Cardiac muscle cell (in vitro differentiated cells and primary cell): ENCODE data around the gene APOL3. TPM values are rescaled to one million over a fixed set of nuclear protein-coding genes. Genes with fewer than 3 reads are reported as not detected.

Experiments used
- DNase-seq, 2 donors: peaks; one replicate each; pipeline versions ENCODE4 v3.0.0 to v3.0.0-alpha.2; 2010 to 2017; ENCODE audit warnings: low read depth in 1 of 2, low spot score in 1 of 2
- H3K27ac ChIP-seq: fragments of 200-600 bp; sonication (generic); 2 replicates; pipeline ENCODE4 v1.5.1; 2016
- H3K27me3 ChIP-seq: fragments of 200-600 bp; sonication (generic); 2 replicates; pipeline ENCODE4 v1.6.0; 2016; ENCODE audit warnings: control low read depth
- H3K36me3 ChIP-seq: fragments of 200-600 bp; sonication (generic); 2 replicates; pipeline ENCODE4 v1.5.1; 2016; ENCODE audit warnings: control low read depth
- H3K4me1 ChIP-seq: fragments of 200-600 bp; sonication (generic); 2 replicates; pipeline ENCODE4 v1.8.1; 2017; ENCODE audit warnings: low read depth, mild to moderate bottlenecking, mixed run types
- H3K4me3 ChIP-seq: fragments of 200-600 bp; sonication (generic); 2 replicates; pipeline ENCODE4 v1.5.1; 2016; ENCODE audit warnings: mild to moderate bottlenecking
- H3K9me3 ChIP-seq: fragments of 200-600 bp; sonication (generic); 2 replicates; pipeline ENCODE4 v1.5.1; 2017; ENCODE audit warnings: low read depth, mild to moderate bottlenecking, control low read depth
- polyA plus RNA-seq: library from polyadenylated mRNA; unstranded; fragments of >200 nt; fragmentation: Nextera tagmentation; extraction: Ambion mirVana; gene quantifications from 2 replicates; pipeline ENCODE4 v1.2.1, GENCODE V29; 2016
- total RNA-seq: library from RNA; depleted of rRNA; stranded (reverse); fragments of >200 nt; gene quantifications from 2 replicates; pipeline ENCODE4 v1.2.3, GENCODE V29; 2016
- TF ChIP-seq, protein P1 (sequence below): IDR thresholded peaks from 2 replicates; pipeline ENCODE4 v1.5.1; 2012; ENCODE audit warnings: low read depth, mild to moderate bottlenecking, low read length

Gene APOL3
- total and polyA plus RNA-seq, 2 experiments from 2014 or later: not detected

GRCh38 chr22:36134182-36134581, 26.4 kb downstream of the APOL3 start:
- Histone ChIP-seq H3K4me1 (no peaks in the 10 kb centered on the region), H3K36me3 (no peaks in the 10 kb centered on the region), H3K27me3 (no peaks in the 10 kb centered on the region), H3K4me3 (no peak overlapping the region), H3K27ac (no peak overlapping the region), H3K9me3 (no peaks in the 10 kb centered on the region)
- peak in 1 of 2 donors; percentile 39 for DNase-seq
- TF ChIP-seq, protein P1, sequence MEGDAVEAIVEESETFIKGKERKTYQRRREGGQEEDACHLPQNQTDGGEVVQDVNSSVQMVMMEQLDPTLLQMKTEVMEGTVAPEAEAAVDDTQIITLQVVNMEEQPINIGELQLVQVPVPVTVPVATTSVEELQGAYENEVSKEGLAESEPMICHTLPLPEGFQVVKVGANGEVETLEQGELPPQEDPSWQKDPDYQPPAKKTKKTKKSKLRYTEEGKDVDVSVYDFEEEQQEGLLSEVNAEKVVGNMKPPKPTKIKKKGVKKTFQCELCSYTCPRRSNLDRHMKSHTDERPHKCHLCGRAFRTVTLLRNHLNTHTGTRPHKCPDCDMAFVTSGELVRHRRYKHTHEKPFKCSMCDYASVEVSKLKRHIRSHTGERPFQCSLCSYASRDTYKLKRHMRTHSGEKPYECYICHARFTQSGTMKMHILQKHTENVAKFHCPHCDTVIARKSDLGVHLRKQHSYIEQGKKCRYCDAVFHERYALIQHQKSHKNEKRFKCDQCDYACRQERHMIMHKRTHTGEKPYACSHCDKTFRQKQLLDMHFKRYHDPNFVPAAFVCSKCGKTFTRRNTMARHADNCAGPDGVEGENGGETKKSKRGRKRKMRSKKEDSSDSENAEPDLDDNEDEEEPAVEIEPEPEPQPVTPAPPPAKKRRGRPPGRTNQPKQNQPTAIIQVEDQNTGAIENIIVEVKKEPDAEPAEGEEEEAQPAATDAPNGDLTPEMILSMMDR: no peak

DNA sequence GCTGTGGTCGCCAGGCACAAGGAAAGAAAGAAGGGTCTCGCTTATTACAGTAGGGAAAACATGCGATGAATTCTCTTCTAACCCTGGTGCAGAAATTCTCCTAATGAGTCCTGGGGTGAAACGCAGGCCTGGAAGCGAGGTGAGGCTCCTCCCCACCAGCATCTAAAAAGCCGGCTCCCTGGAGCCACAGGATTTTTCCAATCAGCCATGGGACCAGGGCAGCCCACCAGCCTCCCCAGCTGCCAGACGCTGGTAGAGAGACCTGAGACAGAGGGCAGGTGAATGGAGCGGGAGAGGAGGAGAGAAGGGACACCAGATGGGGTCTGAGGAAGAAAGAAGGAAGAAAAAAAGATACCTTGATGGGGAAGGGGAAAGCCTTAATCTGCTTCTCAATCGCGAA, 28.6 kb downstream of the APOL3 start:
- Histone ChIP-seq H3K9me3 (no peaks in the 10 kb centered on the region), H3K4me1 (no peaks in the 10 kb centered on the region), H3K4me3 (no peak overlapping the region), H3K27me3 (no peaks in the 10 kb centered on the region), H3K36me3 (no peaks in the 10 kb centered on the region), H3K27ac (no peak overlapping the region)
- TF ChIP-seq, protein P1: no peak
- no peak for DNase-seq

- H3K27me3 ChIP-seq: peaks cover 3% of the 10 kb centered on the region
- TF ChIP-seq, protein P1: no peak
- DNase-seq: no peak
- H3K9me3 ChIP-seq: no peaks in the 10 kb centered on the region
- H3K4me1 ChIP-seq: no peaks in the 10 kb centered on the region
- no peaks in the 10 kb centered on the region for H3K36me3 ChIP-seq
- no peak overlapping the region for H3K27ac ChIP-seq
- no peak overlapping the region for H3K4me3 ChIP-seq
Observed at GRCh38 chr22:36129486-36130388, 30.8 kb downstream of the APOL3 start.

DNA sequence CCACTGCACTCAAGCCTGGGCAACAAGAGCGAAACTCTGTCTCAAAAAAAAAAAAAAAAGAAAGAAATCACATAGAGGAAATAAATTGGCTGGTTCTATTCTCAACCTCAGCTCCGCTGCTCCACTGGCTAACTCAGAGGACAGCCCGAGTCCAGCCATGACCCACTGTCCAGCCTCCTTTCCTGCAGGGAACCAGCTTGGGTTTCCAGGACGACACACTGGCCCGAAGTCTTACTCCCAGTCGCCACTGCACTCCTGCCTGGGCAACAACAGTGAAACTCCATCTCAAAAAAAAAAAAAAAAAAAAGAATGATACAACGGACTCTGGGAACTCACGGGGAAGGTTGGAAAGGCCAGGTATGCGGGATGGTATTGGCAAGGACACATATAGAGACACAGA, 31.5 kb downstream of the APOL3 start:
- no peaks in the 10 kb centered on the region for H3K4me1 ChIP-seq
- DNase-seq: no peak
- peaks cover 3% of the 10 kb centered on the region for H3K27me3 ChIP-seq
- H3K4me3 ChIP-seq: no peak overlapping the region
- no peaks in the 10 kb centered on the region for H3K36me3 ChIP-seq
- H3K9me3 ChIP-seq: no peaks in the 10 kb centered on the region
- TF ChIP-seq, protein P1: no peak
- H3K27ac ChIP-seq: no peak overlapping the region

DNA sequence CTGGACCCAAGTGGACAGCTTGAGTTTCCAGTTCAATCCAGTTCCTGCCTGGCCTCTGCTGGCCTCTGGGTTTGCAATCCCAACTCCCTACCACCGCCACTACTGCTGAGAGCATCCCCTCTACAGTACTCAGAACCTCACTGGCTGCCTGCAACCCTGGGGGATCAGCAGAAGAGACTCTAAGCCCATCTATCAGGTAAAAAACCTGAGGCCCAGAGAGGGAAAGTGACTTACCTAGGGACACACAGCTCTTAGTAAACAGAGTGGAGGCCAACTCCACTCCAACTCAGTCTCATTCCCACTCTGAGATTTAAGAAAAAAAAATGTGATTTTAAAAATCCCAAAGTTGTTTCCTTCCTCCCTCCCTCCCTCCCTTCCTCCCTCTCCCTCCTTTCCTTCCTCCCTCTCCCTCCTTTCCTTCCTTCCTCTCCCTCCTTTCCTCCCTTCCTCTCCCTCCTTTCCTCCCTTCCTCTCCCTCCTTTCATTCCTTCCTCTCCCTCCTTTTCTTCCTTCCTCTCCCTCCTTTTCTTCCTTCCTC, 34.5 kb downstream of the APOL3 start:
- Histone ChIP-seq H3K27ac (no peak overlapping the region), H3K4me1 (peaks cover 10% of the 10 kb centered on the region), H3K27me3 (peaks cover 3% of the 10 kb centered on the region), H3K4me3 (no peak overlapping the region), H3K36me3 (no peaks in the 10 kb centered on the region), H3K9me3 (no peaks in the 10 kb centered on the region)
- TF ChIP-seq, protein P1: no peak
- no peak for DNase-seq
